Colonic mucosa (tissue), 4 donors: ENCODE results near the gene NAA10. TPM values are rescaled to one million over a fixed set of nuclear protein-coding genes. Genes with fewer than 3 reads are reported as not detected.

ENCODE experiments used
- DNase-seq: peaks from one replicate; pipeline ENCODE4 v3.0.0-alpha.2; 2020
- H3K27ac ChIP-seq: fragments of 200-600 bp; one replicate; pipeline ENCODE4 v1.8.0; 2021
- H3K27me3 ChIP-seq: fragments of 200-600 bp; one replicate; pipeline ENCODE4 v1.8.0; 2021
- H3K36me3 ChIP-seq: fragments of 200-600 bp; one replicate; pipeline ENCODE4 v1.8.0; 2021
- H3K4me1 ChIP-seq: fragments of 200-600 bp; one replicate; pipeline ENCODE4 v1.8.0; 2021; ENCODE audit warnings: mild to moderate bottlenecking
- H3K4me3 ChIP-seq: fragments of 200-600 bp; one replicate; pipeline ENCODE4 v1.8.0; 2021
- H3K9ac ChIP-seq, 2 donors: one replicate each; pipeline ENCODE4 v1.7.0; 2013; ENCODE audit warnings: control low read depth in 2 of 2, low read depth in 2 of 2, low read length in 2 of 2
- H3K9me3 ChIP-seq: fragments of 200-600 bp; one replicate; pipeline ENCODE4 v1.8.0; 2021
- intact Hi-C: fragments of 100-400 bp; cut with DNase I; formaldehyde crosslinking; loops from one replicate; pipeline ENCODE4 v1.14.1; 2022
- microRNA-seq: library from miRNA; unstranded; fragments of <30 nt; microRNA quantifications from one replicate; pipeline ENCODE4, GENCODE V29; 2019
- total RNA-seq, 2 donors: library from RNA; stranded (reverse); fragmentation: NEBNext Ultra II Directional in 1 of 2; extraction: Animal tissue kit (Norgen Biotek cat#: 25700) in 1 of 2; gene quantifications; one replicate each; pipeline ENCODE4 v1.2.1, GENCODE V29; 2021
- TF ChIP-seq, protein P1 (sequence below): fragments of 200-600 bp; IDR thresholded peaks from one replicate; pipeline ENCODE4 v1.8.0; 2022; ENCODE audit warnings: antibody characterized with exemption, mild to moderate bottlenecking
- donor health status: healthy.
- donor health status: DM: no; HTN: no; CAD: no.
- donor health status: DM: no; HTN: no; CAD: no.

NAA10 gene
- total RNA-seq, 2 donors from 2014 or later: 55.9 to 115 TPM

GRCh38 chrX:153882557-153882956, 52.3 kb downstream of the NAA10 start:
- TF ChIP-seq, protein P1, sequence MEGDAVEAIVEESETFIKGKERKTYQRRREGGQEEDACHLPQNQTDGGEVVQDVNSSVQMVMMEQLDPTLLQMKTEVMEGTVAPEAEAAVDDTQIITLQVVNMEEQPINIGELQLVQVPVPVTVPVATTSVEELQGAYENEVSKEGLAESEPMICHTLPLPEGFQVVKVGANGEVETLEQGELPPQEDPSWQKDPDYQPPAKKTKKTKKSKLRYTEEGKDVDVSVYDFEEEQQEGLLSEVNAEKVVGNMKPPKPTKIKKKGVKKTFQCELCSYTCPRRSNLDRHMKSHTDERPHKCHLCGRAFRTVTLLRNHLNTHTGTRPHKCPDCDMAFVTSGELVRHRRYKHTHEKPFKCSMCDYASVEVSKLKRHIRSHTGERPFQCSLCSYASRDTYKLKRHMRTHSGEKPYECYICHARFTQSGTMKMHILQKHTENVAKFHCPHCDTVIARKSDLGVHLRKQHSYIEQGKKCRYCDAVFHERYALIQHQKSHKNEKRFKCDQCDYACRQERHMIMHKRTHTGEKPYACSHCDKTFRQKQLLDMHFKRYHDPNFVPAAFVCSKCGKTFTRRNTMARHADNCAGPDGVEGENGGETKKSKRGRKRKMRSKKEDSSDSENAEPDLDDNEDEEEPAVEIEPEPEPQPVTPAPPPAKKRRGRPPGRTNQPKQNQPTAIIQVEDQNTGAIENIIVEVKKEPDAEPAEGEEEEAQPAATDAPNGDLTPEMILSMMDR: no peak
- peaks cover 43% of the 10 kb centered on the region for H3K27me3 ChIP-seq
- H3K9ac ChIP-seq: no peak overlapping the region

GRCh38 chrX:153882086-153882498, 52.7 kb downstream of the NAA10 start:
- Histone ChIP-seq H3K9ac (no peak overlapping the region), H3K27me3 (peaks cover 41% of the 10 kb centered on the region)
- intact Hi-C loops: no loop called here

More at GRCh38 chrX:153882557-153882956, 52.3 kb downstream of the NAA10 start:
- DNase-seq: no peak
- no peaks in the 10 kb centered on the region for H3K9me3 ChIP-seq
- no peaks in the 10 kb centered on the region for H3K36me3 ChIP-seq
- no peak overlapping the region for H3K27ac ChIP-seq
- H3K4me1 ChIP-seq: no peaks in the 10 kb centered on the region
- intact Hi-C loops: no loop called here
- no peak overlapping the region for H3K4me3 ChIP-seq

GRCh38 chrX:153881281-153881680, 53.6 kb downstream of the NAA10 start:
- Histone ChIP-seq H3K27me3 (peaks cover 33% of the 10 kb centered on the region), H3K9ac (no peak overlapping the region), H3K36me3 (no peaks in the 10 kb centered on the region), H3K27ac (no peak overlapping the region), H3K4me1 (no peaks in the 10 kb centered on the region), H3K9me3 (no peaks in the 10 kb centered on the region), H3K4me3 (no peak overlapping the region)
- TF ChIP-seq, protein P1: no peak
- intact Hi-C loops: no loop called here
- DNase-seq: no peak

More at GRCh38 chrX:153882086-153882498, 52.7 kb downstream of the NAA10 start:
- Histone ChIP-seq H3K4me3 (no peak overlapping the region), H3K36me3 (no peaks in the 10 kb centered on the region), H3K9me3 (no peaks in the 10 kb centered on the region), H3K27ac (no peak overlapping the region), H3K4me1 (no peaks in the 10 kb centered on the region)
- no peak for DNase-seq
- TF ChIP-seq, protein P1: no peak

DNA sequence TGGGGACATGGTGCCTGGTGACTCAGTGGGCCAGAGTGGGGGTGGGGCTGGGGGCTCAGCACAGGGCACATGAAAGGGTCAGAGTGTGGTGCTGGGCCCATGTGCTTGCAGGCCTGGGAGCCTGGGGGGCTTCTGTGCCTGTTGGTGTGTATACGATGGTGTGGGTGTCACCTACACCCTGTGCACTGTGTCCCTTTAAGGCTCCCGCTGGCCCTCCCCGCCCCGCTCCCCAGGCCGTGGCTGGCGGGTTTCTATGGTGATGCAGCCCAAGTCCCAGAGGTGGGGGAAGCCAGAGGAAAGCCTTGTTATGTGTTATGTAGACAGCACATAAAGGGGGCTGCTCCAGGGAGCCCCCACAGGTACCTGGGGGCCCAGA, 54.4 kb downstream of the NAA10 start:
- TF ChIP-seq, protein P1: no peak
- Histone ChIP-seq H3K27ac (no peak overlapping the region), H3K4me1 (no peaks in the 10 kb centered on the region), H3K4me3 (no peak overlapping the region), H3K27me3 (peaks cover 30% of the 10 kb centered on the region), H3K9me3 (no peaks in the 10 kb centered on the region), H3K9ac (no peak overlapping the region), H3K36me3 (no peaks in the 10 kb centered on the region)
- no peak for DNase-seq
- intact Hi-C loops: no loop called here

DNA sequence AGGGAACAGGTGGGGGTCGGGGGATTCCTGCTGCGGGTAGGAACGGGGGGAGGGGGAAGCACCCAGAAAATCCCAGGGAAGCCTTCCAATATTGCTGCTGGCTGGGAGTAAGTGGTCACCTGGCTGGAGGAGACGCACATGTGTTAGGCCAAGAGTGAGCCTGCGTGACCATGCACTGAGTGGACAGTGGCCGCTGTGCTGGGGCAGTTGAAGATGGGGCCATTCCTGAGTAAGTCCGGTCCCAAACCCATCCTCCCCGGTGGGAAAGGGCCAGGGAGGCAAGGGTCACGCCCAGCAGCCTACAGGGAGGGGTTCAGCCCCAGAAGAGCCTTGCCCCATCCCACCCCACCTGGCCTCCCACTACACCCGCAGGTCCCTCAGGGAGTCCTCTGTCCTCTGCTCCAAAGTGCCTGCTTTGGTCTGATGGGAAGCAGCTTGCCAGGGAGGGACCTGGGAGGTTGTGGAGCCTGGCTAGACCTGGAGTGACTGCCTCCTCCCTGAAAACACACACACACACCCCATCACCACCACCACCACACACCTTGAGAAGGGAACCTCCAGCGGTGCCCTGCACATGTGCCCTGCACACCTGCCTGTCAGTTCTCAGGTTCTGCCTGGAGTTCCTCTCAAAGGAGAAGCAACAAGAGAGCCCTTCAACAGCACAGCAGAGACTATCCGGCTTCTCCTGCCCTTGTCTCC, 54.9 kb downstream of the NAA10 start:
- TF ChIP-seq, protein P1: no peak
- no peak overlapping the region for H3K27ac ChIP-seq
- no peak for DNase-seq
- H3K4me3 ChIP-seq: no peak overlapping the region
- intact Hi-C loops: no loop called here
- no peak overlapping the region for H3K9ac ChIP-seq
- peaks cover 24% of the 10 kb centered on the region for H3K27me3 ChIP-seq
- no peaks in the 10 kb centered on the region for H3K9me3 ChIP-seq
- no peaks in the 10 kb centered on the region for H3K4me1 ChIP-seq
- H3K36me3 ChIP-seq: no peaks in the 10 kb centered on the region

Small RNA genes within 50 kb of the gene (microRNA-seq; reads per million reads assigned to microRNA genes)
- gene MIR3202-1 (not detected), gene MIR3202-2 (not detected)

Other genes with a start within 250 kb of the NAA10 start
- 100 to 1,000 TPM; 197 to 435 TPM for gene SLC6A8, start 247.1 kb downstream of the NAA10 start, total RNA-seq
- gene BCAP31, start 210.7 kb downstream of the NAA10 start, total RNA-seq: 100 to 1,000 TPM; 217 to 295 TPM
- gene ABCD1, start 210.2 kb downstream of the NAA10 start, total RNA-seq: 10 to 100 TPM; 12.7 to 16.8 TPM
- 1 to 10 TPM in 1 of 2 donors, under 1 TPM in 1; 0.57 to 3.7 TPM for gene PLXNB3, start 170.8 kb downstream of the NAA10 start, total RNA-seq
- gene SRPK3, start 154.0 kb downstream of the NAA10 start, total RNA-seq: 1 to 10 TPM in 1 of 2 donors, under 1 TPM in 1; 0.64 to 2.3 TPM
- 10 to 100 TPM; 80.6 to 92.6 TPM for gene IDH3G, start 140.7 kb downstream of the NAA10 start, total RNA-seq
- gene SSR4, start 140.4 kb downstream of the NAA10 start, total RNA-seq: 100 to 1,000 TPM; 253 to 377 TPM
- gene PDZD4, start 104.5 kb downstream of the NAA10 start, total RNA-seq: 1 to 10 TPM; 1.5 to 3.2 TPM
- 1 to 10 TPM; 4.3 to 8.8 TPM for gene L1CAM, start 48.9 kb downstream of the NAA10 start, total RNA-seq
- under 1 TPM in 1 of 2 donors, not detected in 1; 0.24 TPM for gene AVPR2, start 30.4 kb downstream of the NAA10 start, total RNA-seq
- 10 to 100 TPM; 19.9 to 30.0 TPM for gene ARHGAP4, start 8.8 kb downstream of the NAA10 start, total RNA-seq
- 1 to 10 TPM; 3.3 to 5.0 TPM for gene RENBP, start 9.6 kb upstream of the NAA10 start, total RNA-seq
- gene HCFC1, start 36.8 kb upstream of the NAA10 start, total RNA-seq: 10 to 100 TPM; 36.6 to 80.5 TPM
- 10 to 100 TPM in 1 of 2 donors, 1 to 10 TPM in 1; 8.7 to 19.2 TPM for gene TMEM187, start 37.7 kb upstream of the NAA10 start, total RNA-seq
- gene IRAK1, start 84.9 kb upstream of the NAA10 start, total RNA-seq: 100 to 1,000 TPM in 1 of 2 donors, 10 to 100 TPM in 1; 66.7 to 148 TPM
- gene MECP2, start 162.7 kb upstream of the NAA10 start, total RNA-seq: 10 to 100 TPM; 28.3 to 29.7 TPM
- not detected for gene OPN1LW, start 209.2 kb upstream of the NAA10 start, total RNA-seq
- gene OPN1MW, start 247.6 kb upstream of the NAA10 start, total RNA-seq: not detected